NCI-H226 (cell line): ENCODE data around the gene ZBED5.
"Not testable (repeated sequence)": the region's sequence is repeated elsewhere in the genome, so short reads cannot be mapped to it uniquely, and the experiment has no call there.

Source experiments
- DNase-seq: peaks from one replicate; pipeline ENCODE4 v3.0.0-alpha.2; 2015

ZBED5 gene

GRCh38 chr11:10836884-10837283 lies 21.0 kb downstream of the ZBED5 start:
- DNase-seq: not testable (repeated sequence)

- DNase-seq: no peak
Measured at GRCh38 chr11:10829139-10829538, 28.7 kb downstream of the ZBED5 start.

GRCh38 chr11:10828402-10828801 lies 29.5 kb downstream of the ZBED5 start:
- no peak for DNase-seq

- no peak for DNase-seq
Measured at GRCh38 chr11:10824888-10825287, 33.0 kb downstream of the ZBED5 start.

- DNase-seq: no peak
Measured at GRCh38 chr11:10823152-10823579, 34.7 kb downstream of the ZBED5 start.

GRCh38 chr11:10822491-10822890 lies 35.4 kb downstream of the ZBED5 start:
- DNase-seq: not testable (repeated sequence)

- DNase-seq: peak; percentile 26
Measured at GRCh38 chr11:10818594-10818993, 39.3 kb downstream of the ZBED5 start.

- no peak for DNase-seq
Measured at GRCh38 chr11:10813945-10814344, 43.9 kb downstream of the ZBED5 start.

- DNase-seq: peak; percentile 58
Measured at GRCh38 chr11:10809373-10810160, 48.3 kb downstream of the ZBED5 start.

- peak; percentile 99 for DNase-seq
Measured at GRCh38 chr11:10808553-10809372, 49.1 kb downstream of the ZBED5 start, which contains the start of gene EIF4G2. EIF4G2 (minus strand) TSS chr11:10808926.

GRCh38 chr11:10808235-10808552 lies 49.7 kb downstream of the ZBED5 start:
- no peak for DNase-seq

- peak; percentile 36 for DNase-seq
Measured at GRCh38 chr11:10807493-10808234, 50.2 kb downstream of the ZBED5 start.

GRCh38 chr11:10806206-10806605 lies 51.6 kb downstream of the ZBED5 start:
- no peak for DNase-seq

GRCh38 chr11:10805741-10806140 lies 52.1 kb downstream of the ZBED5 start:
- no peak for DNase-seq

GRCh38 chr11:10803676-10804075 lies 54.2 kb downstream of the ZBED5 start:
- no peak for DNase-seq
